A549 (cell line): ENCODE results near the gene RASGRF1.

ENCODE experiments used
- CHD4 ChIP-seq: fragments of 200-600 bp; sonication (generic); IDR thresholded peaks from 2 replicates; pipeline ENCODE4 v1.6.1; 2016; ENCODE audit warnings: antibody characterized with exemption, mild to moderate bottlenecking, borderline replicate concordance
- EP300 ChIP-seq, 2 experiments: fragments of >200 bp; sonication (Bioruptor Twin); formaldehyde crosslinking; IDR thresholded peaks; 2 replicates in 1 of 2; 3 replicates in 1 of 2; pipeline ENCODE4 v1.6.1; 2016 to 2017
- HDAC2 ChIP-seq: fragments of 200-600 bp; sonication (generic); IDR thresholded peaks from 2 replicates; pipeline ENCODE4 v1.6.1; 2016
- HOXB13 ChIP-seq: fragments of 250-450 bp; sonication (Bioruptor Pico); IDR thresholded peaks from 2 replicates; pipeline ENCODE4 v1.5.0; 2020; ENCODE audit warnings: low read depth, mild to moderate bottlenecking, moderate library complexity
- JUN ChIP-seq, 2 experiments: fragments of >200 bp; sonication (Bioruptor Twin); formaldehyde crosslinking; IDR thresholded peaks; 2 replicates in 1 of 2; 3 replicates in 1 of 2; pipeline ENCODE4 v1.6.1; 2016 to 2017
- PHF8 ChIP-seq: fragments of 200-600 bp; sonication (generic); IDR thresholded peaks from 2 replicates; pipeline ENCODE4 v1.6.1; 2016; ENCODE audit warnings: low read depth, mild to moderate bottlenecking, antibody characterized with exemption, moderate library complexity, borderline replicate concordance
- POLR2A ChIP-seq: IDR thresholded peaks from 2 replicates; pipeline ENCODE4 v1.6.1; 2012; ENCODE audit warnings: mild to moderate bottlenecking, low read length
- POLR2AphosphoS2 ChIP-seq: conservative IDR thresholded peaks from 2 replicates; pipeline ENCODE4 v1.6.1; 2012; ENCODE audit warnings: low read length, improper control_type of control experiment, inconsistent platforms
- SMC3 ChIP-seq: fragments of >200 bp; sonication (Bioruptor Twin); formaldehyde crosslinking; IDR thresholded peaks from 3 replicates; pipeline ENCODE4 v1.6.1; 2018; ENCODE audit warnings: inconsistent platforms
- ZNF302 ChIP-seq: fragments of 250-450 bp; sonication (Bioruptor Pico); IDR thresholded peaks from 2 replicates; pipeline ENCODE4 v1.9.0; 2021; ENCODE audit warnings: inconsistent platforms, mild to moderate bottlenecking, moderate library complexity
- TF ChIP-seq, protein P1 (sequence below): fragments of >200 bp; sonication (Bioruptor Twin); formaldehyde crosslinking; IDR thresholded peaks from 3 replicates; pipeline ENCODE4 v1.5.1; 2016

DNA sequence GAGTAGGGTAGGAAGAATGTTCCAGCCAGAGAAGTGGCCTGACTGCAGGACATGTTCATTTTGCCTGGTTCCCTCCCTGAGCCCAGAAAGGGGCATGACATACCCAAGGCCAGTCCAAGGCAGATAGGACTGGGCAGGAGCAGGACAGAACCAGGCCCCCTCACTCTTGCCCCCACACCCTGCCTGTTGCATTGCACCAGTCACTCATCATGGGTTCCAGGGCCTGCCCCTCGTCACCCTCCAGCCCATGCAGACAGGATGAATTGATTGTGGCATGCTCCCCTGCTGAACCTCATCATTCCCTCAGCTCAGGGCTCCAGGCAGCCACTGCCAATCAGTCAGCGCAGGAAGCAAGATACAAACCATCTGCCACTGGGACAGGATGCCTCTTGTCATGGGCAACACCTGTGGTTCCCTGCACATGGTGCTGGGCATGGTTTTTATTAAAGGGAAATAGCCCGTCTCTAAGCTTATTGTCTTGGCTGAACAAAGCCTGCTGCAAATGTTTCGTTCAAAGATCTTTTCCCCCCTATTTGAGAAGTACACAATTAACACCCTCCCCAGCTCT, 48.9 kb downstream of the RASGRF1 start:
- TF ChIP-seq PHF8, result no peak
- TF ChIP-seq ZNF302 (CRISPR knock-in tag), result no peak
- TF ChIP-seq CHD4, result no peak
- TF ChIP-seq, protein P1, sequence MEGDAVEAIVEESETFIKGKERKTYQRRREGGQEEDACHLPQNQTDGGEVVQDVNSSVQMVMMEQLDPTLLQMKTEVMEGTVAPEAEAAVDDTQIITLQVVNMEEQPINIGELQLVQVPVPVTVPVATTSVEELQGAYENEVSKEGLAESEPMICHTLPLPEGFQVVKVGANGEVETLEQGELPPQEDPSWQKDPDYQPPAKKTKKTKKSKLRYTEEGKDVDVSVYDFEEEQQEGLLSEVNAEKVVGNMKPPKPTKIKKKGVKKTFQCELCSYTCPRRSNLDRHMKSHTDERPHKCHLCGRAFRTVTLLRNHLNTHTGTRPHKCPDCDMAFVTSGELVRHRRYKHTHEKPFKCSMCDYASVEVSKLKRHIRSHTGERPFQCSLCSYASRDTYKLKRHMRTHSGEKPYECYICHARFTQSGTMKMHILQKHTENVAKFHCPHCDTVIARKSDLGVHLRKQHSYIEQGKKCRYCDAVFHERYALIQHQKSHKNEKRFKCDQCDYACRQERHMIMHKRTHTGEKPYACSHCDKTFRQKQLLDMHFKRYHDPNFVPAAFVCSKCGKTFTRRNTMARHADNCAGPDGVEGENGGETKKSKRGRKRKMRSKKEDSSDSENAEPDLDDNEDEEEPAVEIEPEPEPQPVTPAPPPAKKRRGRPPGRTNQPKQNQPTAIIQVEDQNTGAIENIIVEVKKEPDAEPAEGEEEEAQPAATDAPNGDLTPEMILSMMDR, result no peak
- TF ChIP-seq POLR2A, result no peak
- TF ChIP-seq HOXB13 (CRISPR knock-in tag), result no peak
- no peak for TF ChIP-seq SMC3
- no peak for TF ChIP-seq JUN (IDR thresholded peaks at IDR 0.05)
- TF ChIP-seq POLR2AphosphoS2, result no peak
- no peak for TF ChIP-seq HDAC2
- no peak for TF ChIP-seq EP300 (IDR thresholded peaks at IDR 0.05)
